NCI-H2171 (cell line): ENCODE data around the gene LEP.

Experiments used
- DNase-seq: peaks from one replicate; lab custom pipeline; 2025; lab: John Stamatoyannopoulos, UW

LEP gene

GRCh38 chr7:128240696-128241386 lies at the start of gene LEP:
TSS of gene LEP (plus strand) at chr7:128241278. CDS start at chr7:128252019, 10,741 bp downstream.
- DNase-seq, result no peak

- no peak for DNase-seq
Measured at GRCh38 chr7:128192497-128193142, 48.5 kb upstream of the LEP start.

- no peak for DNase-seq
Measured at GRCh38 chr7:128194533-128195282, 46.4 kb upstream of the LEP start.

GRCh38 chr7:128197589-128197988 lies 43.5 kb upstream of the LEP start:
- DNase-seq, result no peak

- no peak for DNase-seq
Measured at GRCh38 chr7:128197989-128198580, 43.0 kb upstream of the LEP start.

- no peak for DNase-seq
Measured at GRCh38 chr7:128200376-128200775, 40.7 kb upstream of the LEP start.

- no peak for DNase-seq
Measured at GRCh38 chr7:128201067-128201689, 39.9 kb upstream of the LEP start.

GRCh38 chr7:128201690-128202085 lies 39.4 kb upstream of the LEP start:
- DNase-seq, result no peak

GRCh38 chr7:128202287-128202957 lies 38.7 kb upstream of the LEP start:
- DNase-seq, result no peak

GRCh38 chr7:128203047-128203491 lies 38.0 kb upstream of the LEP start:
- DNase-seq, result no peak

GRCh38 chr7:128203710-128204214 lies 37.3 kb upstream of the LEP start:
- DNase-seq, result no peak

- no peak for DNase-seq
Measured at GRCh38 chr7:128204455-128204854, 36.6 kb upstream of the LEP start.

- no peak for DNase-seq
Measured at GRCh38 chr7:128205068-128205467, 36.0 kb upstream of the LEP start.

GRCh38 chr7:128206017-128206746 lies 34.9 kb upstream of the LEP start:
- DNase-seq, result no peak

GRCh38 chr7:128206747-128207500 lies 34.2 kb upstream of the LEP start:
- DNase-seq, result no peak

GRCh38 chr7:128207609-128208008 lies 33.5 kb upstream of the LEP start:
- no peak for DNase-seq

- DNase-seq, result peak; percentile 36
Measured at GRCh38 chr7:128209229-128210035, 31.6 kb upstream of the LEP start.

GRCh38 chr7:128210036-128210347 lies 31.1 kb upstream of the LEP start:
- no peak for DNase-seq
